GM12878 (cell line): Measurements from ENCODE around the gene ZNF30. TPM values are rescaled to one million over a fixed set of nuclear protein-coding genes. Genes with fewer than 3 reads are reported as not detected.

Experiments used
- ATAC-seq: fragments of 200-7000 bp; cut with Tn5 transposase; 3 replicates; pipeline ENCODE4 v1.9.1; 2020; ENCODE audit warnings: mild to moderate bottlenecking, moderate library complexity
- BruUV-seq: library from RNA; stranded (reverse); fragments of 400-500 nt; replicated peaks from 2 replicates; lab custom pipeline; 2021; lab: Mats Ljungman, UMichigan
- CTCF ChIA-PET: fragments of 300-600 bp; sonication (Branson Sonifier 250); formaldehyde crosslinking; extraction: SDS; loops from one replicate; lab custom pipeline; 2021; ENCODE audit warnings: inconsistent platforms; lab: Yijun Ruan, JAX
- POLR2A ChIA-PET: fragments of 350-600 bp; formaldehyde crosslinking; extraction: SDS; loops from one replicate; lab custom pipeline; 2021; ENCODE audit warnings: inconsistent platforms; lab: Charles Lee
- RAD21 ChIA-PET: fragments of 300-600 bp; sonication (Branson Sonifier 250); formaldehyde crosslinking; loops from one replicate; lab custom pipeline; 2023; ENCODE audit warnings: antibody characterized with exemption; ENCODE audit not compliant: unreplicated experiment; lab: Charles Lee
- SMC1A ChIA-PET: fragments of 300-600 bp; sonication (Branson Sonifier 250); formaldehyde crosslinking; loops from one replicate; lab custom pipeline; 2023; ENCODE audit not compliant: unreplicated experiment, uncharacterized antibody; lab: Charles Lee
- DNase-seq: peaks from one replicate; pipeline ENCODE4 v3.0.0-alpha.2; 2011; ENCODE audit warnings: low read depth, low spot score
- FAIRE-seq: peaks from 3 replicates; lab custom pipeline; 2011; peaks lifted over from hg19 to GRCh38; lab: Jason Lieb, UNC
- H2AFZ ChIP-seq: 2 replicates; pipeline ENCODE4 v1.6.0; 2011; ENCODE audit warnings: low read depth, low read length, control low read depth; ENCODE audit not compliant: control insufficient read depth
- H3K27ac ChIP-seq: 2 replicates; pipeline ENCODE4 v1.5.1; 2011; ENCODE audit warnings: control low read depth; ENCODE audit not compliant: control insufficient read depth, insufficient read depth
- H3K27me3 ChIP-seq, 2 experiments: replicated peaks in 1 of 2; 2 replicates each; pipeline versions ENCODE4 v1.6.0 to v1.6.1; 2011; ENCODE audit warnings: low read length in 1 of 2; ENCODE audit not compliant: control insufficient read depth in 2 of 2, insufficient read depth in 2 of 2
- H3K36me3 ChIP-seq, 2 experiments: 2 replicates each; pipeline ENCODE4 v1.5.1; 2011; ENCODE audit warnings: low read length in 1 of 2; ENCODE audit not compliant: control insufficient read depth in 2 of 2, insufficient read depth in 2 of 2
- H3K4me1 ChIP-seq: 2 replicates; pipeline ENCODE4 v1.6.1; 2011; ENCODE audit warnings: mild to moderate bottlenecking, low read length, moderate library complexity, mixed read lengths; ENCODE audit not compliant: control insufficient read depth, insufficient read depth
- H3K4me2 ChIP-seq: 2 replicates; pipeline ENCODE4 v1.6.0; 2011; ENCODE audit warnings: control low read depth; ENCODE audit not compliant: control insufficient read depth, insufficient read depth
- H3K4me3 ChIP-seq: fragments of 200-600 bp; sonication (generic); 2 replicates; pipeline ENCODE4 v1.5.1; 2016
- H3K79me2 ChIP-seq: 2 replicates; pipeline ENCODE4 v1.6.0; 2011; ENCODE audit warnings: low read length; ENCODE audit not compliant: control insufficient read depth, insufficient read depth
- H3K9ac ChIP-seq: 2 replicates; pipeline ENCODE4 v1.8.0; 2011; ENCODE audit warnings: low read length, control low read depth, mixed read lengths; ENCODE audit not compliant: control insufficient read depth, insufficient read depth
- H3K9me3 ChIP-seq: replicated peaks from 3 replicates; pipeline ENCODE4 v1.5.1; 2011; ENCODE audit warnings: mild to moderate bottlenecking, low read length; ENCODE audit not compliant: control insufficient read depth, insufficient read depth
- H4K20me1 ChIP-seq: 2 replicates; pipeline ENCODE4 v1.6.0; 2011; ENCODE audit not compliant: control insufficient read depth, insufficient read depth
- GABPA ChIP-seq: IDR thresholded peaks from 2 replicates; pipeline ENCODE4 v1.6.1; 2014; ENCODE audit warnings: antibody characterized with exemption, low read depth, mild to moderate bottlenecking, inconsistent platforms
- MEF2B ChIP-seq: fragments of 450-650 bp; IDR thresholded peaks from 2 replicates; pipeline ENCODE4 v1.6.1; 2018; ENCODE audit warnings: mild to moderate bottlenecking, moderate library complexity; ENCODE audit not compliant: partially characterized antibody, poor library complexity, severe bottlenecking
- POLR2AphosphoS2 ChIP-seq: IDR thresholded peaks from 2 replicates; pipeline ENCODE4 v1.6.1; 2011; ENCODE audit warnings: low read depth, mild to moderate bottlenecking, low read length, improper control_type of control experiment, moderate library complexity
- SUZ12 ChIP-seq: fragments of 200-600 bp; sonication (generic); IDR thresholded peaks from one replicate; pipeline ENCODE4 v1.6.1; 2018; ENCODE audit warnings: antibody characterized with exemption, mild to moderate bottlenecking; ENCODE audit not compliant: unreplicated experiment
- ZNF274 ChIP-seq: IDR thresholded peaks from one replicate; pipeline ENCODE4 v1.8.0; 2011; ENCODE audit not compliant: insufficient read length, insufficient read depth
- WGBS: methylation state at CpG from one replicate; pipeline ENCODE4 v1.1.6; 2016; ENCODE audit warnings: low lambda C conversion rate; ENCODE audit not compliant: insufficient replicate concordance, insufficient coverage; ENCODE audit errors: missing lambda C conversion rate; 5-methylcytosine and 5-hydroxymethylcytosine counted together
- in situ Hi-C: fragments of 300-500 bp; cut with MboI; formaldehyde crosslinking; loops from 9 replicates; pipeline ENCODE4 v1.14.3; 2018; ENCODE audit warnings: mixed read lengths
- intact Hi-C: fragments of 100-400 bp; cut with micrococcal nuclease; formaldehyde crosslinking; loops from one replicate; pipeline ENCODE4 v1.14.2; 2022; ENCODE audit not compliant: unreplicated experiment
- polyA plus RNA-seq, 11 experiments: library from polyadenylated mRNA; depleted of rRNA in 4 of 11; unstranded in 6 of 11; stranded (reverse) in 5 of 11; fragments of >200 nt; fragmentation: Nextera tagmentation in 4 of 11; fragmentation: Illumina TruSeq in 1 of 11; extraction: Ambion mirVana in 4 of 11; extraction: Trizol in 1 of 11; gene quantifications; 1 replicate in 1 of 11; 2 replicates in 10 of 11; pipeline versions ENCODE4 v1.2.1 to v1.2.3, GENCODE V29; 2011 to 2016; ENCODE audit warnings: inconsistent platforms in 2 of 11, missing spikeins in 2 of 11, low read depth in 1 of 11
- total RNA-seq, 4 experiments: library from RNA; depleted of rRNA in 3 of 4; stranded (reverse); fragments of >200 nt in 3 of 4; fragmentation: Illumina TruSeq in 1 of 4; extraction: Trizol in 1 of 4; gene quantifications; 2 replicates each; pipeline versions ENCODE4 v1.2.1 to v1.2.3, GENCODE V29; 2013 to 2021
- TF ChIP-seq, protein P1 (sequence below): fragments of 450-650 bp; formaldehyde crosslinking; IDR thresholded peaks from 2 replicates; pipeline ENCODE4 v1.4.0; 2020; ENCODE audit warnings: mild to moderate bottlenecking, moderate library complexity
- TF ChIP-seq, protein P2 (sequence below): IDR thresholded peaks from 2 replicates; pipeline ENCODE4 v1.6.1; 2011; ENCODE audit warnings: low read depth, mild to moderate bottlenecking, low read length, moderate library complexity, borderline replicate concordance; ENCODE audit errors: extremely low read depth
- TF ChIP-seq, protein P3 (sequence below): IDR thresholded peaks from 2 replicates; pipeline ENCODE4 v1.6.1; 2011; ENCODE audit warnings: mild to moderate bottlenecking, low read depth, low read length, moderate library complexity; ENCODE audit not compliant: insufficient replicate concordance

The ZNF30 gene
- total and polyA plus RNA-seq, 10 of the 15 experiments (the other 5 are each of a cell fraction or from before 2014, with no cell fraction given) = 0.85 to 2.3 (median 1.3) TPM

DNA sequence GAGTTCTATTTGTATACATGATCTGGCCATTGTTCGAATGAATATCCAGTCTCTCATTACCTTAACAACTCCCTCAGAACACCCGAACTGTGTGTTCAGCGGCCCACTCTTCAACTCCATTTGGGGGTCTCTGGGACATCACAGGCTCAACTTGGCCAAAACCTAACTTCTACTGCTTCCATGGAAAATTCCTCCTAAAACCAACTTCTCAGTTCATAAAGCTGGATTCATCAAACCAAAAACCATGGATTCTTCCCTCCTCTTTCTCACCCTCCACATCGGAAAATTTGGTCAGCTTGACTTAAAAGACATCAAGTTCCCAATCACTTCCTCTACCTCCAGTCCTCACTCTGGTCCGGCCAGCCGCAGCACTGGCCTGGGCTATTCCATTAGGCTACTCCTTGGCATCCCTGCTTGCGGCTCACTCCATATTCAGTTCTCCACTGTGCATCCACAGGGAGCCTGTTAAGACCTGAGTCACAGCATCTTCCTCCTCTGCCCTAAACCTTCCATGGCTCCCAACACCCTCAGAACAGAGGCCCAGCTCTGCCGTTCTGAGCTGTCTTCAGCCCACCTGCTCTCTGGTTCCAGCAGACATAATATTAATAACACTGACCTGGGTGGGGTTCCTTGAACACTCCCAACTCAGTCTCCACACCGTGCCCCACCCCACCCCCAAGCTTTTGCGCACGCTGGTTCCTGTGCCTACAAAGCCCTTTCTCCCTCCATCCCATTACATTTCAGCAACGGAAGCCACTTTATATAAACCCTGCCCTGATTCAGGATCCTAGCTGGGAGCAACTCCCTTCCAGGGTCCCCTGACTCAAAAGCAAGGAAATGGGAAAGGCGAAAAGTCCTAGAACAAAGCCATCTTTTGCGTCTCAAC lies 36.2 kb downstream of the ZNF30 start:
- no peaks in the 10 kb centered on the region for H3K27me3 ChIP-seq
- peaks cover 28% of the 10 kb centered on the region for H3K9me3 ChIP-seq
- 38% methylated on average over 14 of the region's 14 CpGs for WGBS
- H3K79me2 ChIP-seq = peaks cover 7% of the 10 kb centered on the region
- H4K20me1 ChIP-seq = no peaks in the 10 kb centered on the region
- TF ChIP-seq MEF2B = no peak
- TF ChIP-seq, protein P1, sequence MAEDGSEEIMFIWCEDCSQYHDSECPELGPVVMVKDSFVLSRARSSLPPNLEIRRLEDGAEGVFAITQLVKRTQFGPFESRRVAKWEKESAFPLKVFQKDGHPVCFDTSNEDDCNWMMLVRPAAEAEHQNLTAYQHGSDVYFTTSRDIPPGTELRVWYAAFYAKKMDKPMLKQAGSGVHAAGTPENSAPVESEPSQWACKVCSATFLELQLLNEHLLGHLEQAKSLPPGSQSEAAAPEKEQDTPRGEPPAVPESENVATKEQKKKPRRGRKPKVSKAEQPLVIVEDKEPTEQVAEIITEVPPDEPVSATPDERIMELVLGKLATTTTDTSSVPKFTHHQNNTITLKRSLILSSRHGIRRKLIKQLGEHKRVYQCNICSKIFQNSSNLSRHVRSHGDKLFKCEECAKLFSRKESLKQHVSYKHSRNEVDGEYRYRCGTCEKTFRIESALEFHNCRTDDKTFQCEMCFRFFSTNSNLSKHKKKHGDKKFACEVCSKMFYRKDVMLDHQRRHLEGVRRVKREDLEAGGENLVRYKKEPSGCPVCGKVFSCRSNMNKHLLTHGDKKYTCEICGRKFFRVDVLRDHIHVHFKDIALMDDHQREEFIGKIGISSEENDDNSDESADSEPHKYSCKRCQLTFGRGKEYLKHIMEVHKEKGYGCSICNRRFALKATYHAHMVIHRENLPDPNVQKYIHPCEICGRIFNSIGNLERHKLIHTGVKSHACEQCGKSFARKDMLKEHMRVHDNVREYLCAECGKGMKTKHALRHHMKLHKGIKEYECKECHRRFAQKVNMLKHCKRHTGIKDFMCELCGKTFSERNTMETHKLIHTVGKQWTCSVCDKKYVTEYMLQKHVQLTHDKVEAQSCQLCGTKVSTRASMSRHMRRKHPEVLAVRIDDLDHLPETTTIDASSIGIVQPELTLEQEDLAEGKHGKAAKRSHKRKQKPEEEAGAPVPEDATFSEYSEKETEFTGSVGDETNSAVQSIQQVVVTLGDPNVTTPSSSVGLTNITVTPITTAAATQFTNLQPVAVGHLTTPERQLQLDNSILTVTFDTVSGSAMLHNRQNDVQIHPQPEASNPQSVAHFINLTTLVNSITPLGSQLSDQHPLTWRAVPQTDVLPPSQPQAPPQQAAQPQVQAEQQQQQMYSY (CRISPR knock-in tag) = no peak
- TF ChIP-seq, protein P2, sequence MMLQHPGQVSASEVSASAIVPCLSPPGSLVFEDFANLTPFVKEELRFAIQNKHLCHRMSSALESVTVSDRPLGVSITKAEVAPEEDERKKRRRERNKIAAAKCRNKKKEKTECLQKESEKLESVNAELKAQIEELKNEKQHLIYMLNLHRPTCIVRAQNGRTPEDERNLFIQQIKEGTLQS = no peak
- no peak for TF ChIP-seq ZNF274
- no peak for TF ChIP-seq POLR2AphosphoS2
- no peak for TF ChIP-seq GABPA
- TF ChIP-seq, protein P3, sequence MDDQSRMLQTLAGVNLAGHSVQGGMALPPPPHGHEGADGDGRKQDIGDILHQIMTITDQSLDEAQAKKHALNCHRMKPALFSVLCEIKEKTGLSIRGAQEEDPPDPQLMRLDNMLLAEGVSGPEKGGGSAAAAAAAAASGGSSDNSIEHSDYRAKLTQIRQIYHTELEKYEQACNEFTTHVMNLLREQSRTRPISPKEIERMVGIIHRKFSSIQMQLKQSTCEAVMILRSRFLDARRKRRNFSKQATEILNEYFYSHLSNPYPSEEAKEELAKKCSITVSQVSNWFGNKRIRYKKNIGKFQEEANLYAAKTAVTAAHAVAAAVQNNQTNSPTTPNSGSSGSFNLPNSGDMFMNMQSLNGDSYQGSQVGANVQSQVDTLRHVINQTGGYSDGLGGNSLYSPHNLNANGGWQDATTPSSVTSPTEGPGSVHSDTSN = no peak
- no peak for TF ChIP-seq SUZ12
- no peak for FAIRE-seq
- peak overlapping the region; percentile 95 for H2AFZ ChIP-seq
- RAD21 ChIA-PET = interaction anchor here (0.9 kb wide), 1 partner anchor 38 kb away, joined by 3 read pairs; no protein-coding TSS in a partner anchor
- in situ Hi-C loops = loop anchor here (25.0 kb wide), 1 partner anchor 1399 kb away; no protein-coding TSS in a partner anchor
- no peak overlapping the region; the same call in 1 of the 2 replicates for H3K27ac ChIP-seq
- intact Hi-C loops = no loop called here
- POLR2A ChIA-PET = interaction anchor here (0.5 kb wide), 1 partner anchor 122 kb away, joined by 4 read pairs; no protein-coding TSS in a partner anchor
- H3K4me1 ChIP-seq = peaks cover 4% of the 10 kb centered on the region
- CTCF ChIA-PET = interaction anchor here (0.6 to 1.0 kb wide), 2 partner anchors 76 to 174 kb away, joined by 3 read pairs; no protein-coding TSS in a partner anchor
- peak overlapping the region; percentile 81 for H3K4me2 ChIP-seq
- DNase-seq = no peak
- SMC1A ChIA-PET = interaction anchor here (0.6 to 2.2 kb wide), 3 partner anchors 10 to 525 kb away, joined by 3 to 7 read pairs (median 4); no protein-coding TSS in a partner anchor
- H3K4me3 ChIP-seq = peak overlapping the region; percentile 80
- peak; percentile 14 for ATAC-seq
- peaks cover 10 to 12% of the 10 kb centered on the region in 2 experiments; a peak in 3 of 4 replicates for H3K36me3 ChIP-seq
- H3K9ac ChIP-seq = peak overlapping the region; percentile 64
- no TSS peak for BruUV-seq
